ENCODE results near the gene NRTN. TPM values are rescaled to one million over a fixed set of nuclear protein-coding genes. Genes with fewer than 3 reads are reported as not detected.
"Not testable (repeated sequence)": the region's sequence is repeated elsewhere in the genome, so short reads cannot be mapped to it uniquely, and the experiment has no call there.

Gene NRTN
- total RNA-seq, 1 donor from 2014 or later: 0.85 TPM

DNA sequence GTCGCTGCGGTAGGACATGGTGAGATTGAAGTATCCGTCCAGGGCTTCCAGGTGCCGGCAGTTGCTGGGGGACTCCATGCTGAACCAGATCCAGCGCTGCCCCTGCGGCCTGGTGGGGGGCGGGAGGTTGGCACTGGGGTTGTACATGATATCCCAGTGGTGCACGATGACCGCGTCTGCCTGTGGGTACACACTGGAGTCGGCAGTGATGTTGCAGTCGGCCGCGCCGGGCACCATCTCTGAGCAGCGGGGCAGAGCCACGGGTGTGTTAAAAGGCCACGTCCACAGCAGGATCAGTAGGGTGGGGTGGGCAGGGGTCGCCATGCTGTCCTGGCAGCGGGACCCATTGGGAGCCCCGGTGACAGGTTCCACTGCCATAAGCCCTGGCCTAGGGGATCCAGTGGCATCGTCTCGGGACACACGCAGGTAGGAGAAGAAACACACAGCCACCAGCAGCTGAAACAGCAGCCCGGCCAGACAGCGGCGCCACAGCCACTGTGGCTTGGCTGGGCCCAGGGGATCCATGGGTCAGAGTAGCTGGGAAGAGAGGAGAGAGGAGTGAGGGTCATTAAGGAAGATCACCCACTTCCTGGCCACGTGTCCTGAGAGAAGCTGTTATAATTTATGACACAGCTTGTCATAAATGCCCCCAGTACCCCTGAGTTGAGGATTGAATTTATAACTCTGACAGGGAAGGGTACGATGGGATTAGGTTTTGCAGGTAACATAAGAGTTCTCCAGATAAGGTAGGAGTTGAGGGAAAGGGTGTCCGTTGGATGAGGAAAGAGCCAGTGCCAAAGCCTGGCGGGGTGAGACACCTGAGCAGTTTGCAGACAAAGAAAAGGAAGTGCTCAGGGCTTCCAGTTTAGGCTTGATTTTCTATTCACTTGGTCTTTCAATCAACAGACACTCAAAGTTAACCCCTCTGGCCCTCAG lies 62.6 kb downstream of the NRTN start:
- intact Hi-C loops (cut with DNase I): no loop called here
- TF ChIP-seq, protein P1, sequence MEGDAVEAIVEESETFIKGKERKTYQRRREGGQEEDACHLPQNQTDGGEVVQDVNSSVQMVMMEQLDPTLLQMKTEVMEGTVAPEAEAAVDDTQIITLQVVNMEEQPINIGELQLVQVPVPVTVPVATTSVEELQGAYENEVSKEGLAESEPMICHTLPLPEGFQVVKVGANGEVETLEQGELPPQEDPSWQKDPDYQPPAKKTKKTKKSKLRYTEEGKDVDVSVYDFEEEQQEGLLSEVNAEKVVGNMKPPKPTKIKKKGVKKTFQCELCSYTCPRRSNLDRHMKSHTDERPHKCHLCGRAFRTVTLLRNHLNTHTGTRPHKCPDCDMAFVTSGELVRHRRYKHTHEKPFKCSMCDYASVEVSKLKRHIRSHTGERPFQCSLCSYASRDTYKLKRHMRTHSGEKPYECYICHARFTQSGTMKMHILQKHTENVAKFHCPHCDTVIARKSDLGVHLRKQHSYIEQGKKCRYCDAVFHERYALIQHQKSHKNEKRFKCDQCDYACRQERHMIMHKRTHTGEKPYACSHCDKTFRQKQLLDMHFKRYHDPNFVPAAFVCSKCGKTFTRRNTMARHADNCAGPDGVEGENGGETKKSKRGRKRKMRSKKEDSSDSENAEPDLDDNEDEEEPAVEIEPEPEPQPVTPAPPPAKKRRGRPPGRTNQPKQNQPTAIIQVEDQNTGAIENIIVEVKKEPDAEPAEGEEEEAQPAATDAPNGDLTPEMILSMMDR (IDR thresholded peaks at IDR 0.05): no peak
- Histone ChIP-seq H3K9me3 (no peaks in the 10 kb centered on the region), H3K4me1 (no peaks in the 10 kb centered on the region), H3K27me3 (no peaks in the 10 kb centered on the region), H3K27ac (no peak overlapping the region), H3K36me3 (no peaks in the 10 kb centered on the region), H3K4me3 (no peak overlapping the region)
- DNase-seq (ENCODE audit: low spot score in 2 of 2): no peak

DNA sequence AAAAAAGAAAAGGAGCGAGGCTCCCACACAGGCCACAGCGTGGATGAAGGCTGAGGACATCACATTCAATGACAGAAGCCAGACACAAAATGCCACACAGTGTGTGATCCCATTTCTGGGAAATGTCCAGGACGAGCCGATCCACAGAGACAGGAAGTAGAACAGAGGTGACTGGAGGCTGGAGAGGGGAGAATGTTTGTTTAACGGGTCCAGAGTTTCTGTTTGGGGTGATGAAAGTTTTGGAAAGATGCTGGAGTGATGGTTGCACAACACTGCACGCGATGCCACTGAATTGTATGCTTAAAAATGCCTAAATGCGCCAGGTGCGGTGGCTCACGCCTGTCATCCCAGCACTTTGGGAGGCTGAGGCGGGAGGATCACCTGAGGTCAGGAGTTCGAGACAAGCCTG lies 66.1 kb downstream of the NRTN start:
- H3K4me3 ChIP-seq: no peak overlapping the region
- no peak for DNase-seq (ENCODE audit: low spot score in 2 of 2)
- no peak overlapping the region for H3K27ac ChIP-seq
- intact Hi-C loops (cut with DNase I): no loop called here
- no peaks in the 10 kb centered on the region for H3K36me3 ChIP-seq
- H3K27me3 ChIP-seq: no peaks in the 10 kb centered on the region
- H3K9me3 ChIP-seq: no peaks in the 10 kb centered on the region
- H3K4me1 ChIP-seq: no peaks in the 10 kb centered on the region
- TF ChIP-seq, protein P1 (IDR thresholded peaks at IDR 0.05): no peak

DNA sequence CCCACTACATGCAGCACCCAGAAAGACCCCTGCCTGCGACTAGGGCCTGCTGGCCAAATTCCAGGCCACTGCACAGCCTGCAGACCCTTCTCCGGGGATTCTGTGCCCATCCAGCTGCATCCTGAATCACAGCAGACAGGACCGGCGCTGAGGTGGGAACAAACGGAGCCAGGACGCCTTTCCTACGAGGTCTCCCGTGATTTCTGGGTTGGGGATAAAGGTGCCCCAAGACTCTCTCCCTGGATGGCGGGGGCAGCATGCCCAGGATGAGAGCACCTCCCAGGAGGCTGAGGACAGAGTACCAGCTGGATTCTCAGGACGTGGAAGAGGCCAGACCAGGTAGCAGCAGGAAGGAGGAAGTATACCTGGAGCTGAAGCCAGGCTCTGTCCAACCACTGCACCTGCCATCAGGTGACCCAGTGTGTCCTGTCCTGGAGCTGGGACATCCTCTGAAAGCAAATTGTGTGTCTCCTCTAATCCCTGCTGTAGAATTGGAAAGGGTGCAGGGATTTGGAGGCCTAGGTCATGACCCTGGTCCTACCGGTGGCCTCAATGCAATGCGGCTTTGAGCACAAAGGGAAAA lies 68.8 kb downstream of the NRTN start:
- no peaks in the 10 kb centered on the region for H3K4me1 ChIP-seq
- H3K27me3 ChIP-seq: no peaks in the 10 kb centered on the region
- no peak overlapping the region for H3K4me3 ChIP-seq
- H3K9me3 ChIP-seq: no peaks in the 10 kb centered on the region
- DNase-seq (ENCODE audit: low spot score in 2 of 2): no peak
- intact Hi-C loops (cut with DNase I): no loop called here
- H3K27ac ChIP-seq: no peak overlapping the region
- no peaks in the 10 kb centered on the region for H3K36me3 ChIP-seq
- TF ChIP-seq, protein P1 (IDR thresholded peaks at IDR 0.05): no peak

DNA sequence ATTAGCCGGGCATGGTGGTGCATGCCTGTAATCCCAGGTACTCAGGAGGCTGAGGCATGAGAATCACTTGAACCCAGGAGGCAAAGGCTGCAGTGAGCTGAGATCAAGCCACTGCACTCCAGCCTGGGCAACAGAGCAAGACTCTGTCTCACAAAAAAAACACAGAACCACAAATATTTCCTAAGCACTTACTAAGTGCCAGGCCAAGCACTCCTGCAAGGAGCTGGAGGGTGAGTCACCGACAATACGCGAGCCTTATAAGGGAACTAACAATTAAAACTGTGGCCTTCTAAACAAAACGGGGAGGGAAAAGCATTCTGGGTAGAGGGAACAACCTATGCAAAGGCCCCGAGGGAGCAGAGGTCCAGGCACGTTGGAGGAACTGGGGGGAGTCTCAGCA lies 69.6 kb downstream of the NRTN start:
- H3K27me3 ChIP-seq; H3K36me3 ChIP-seq; intact Hi-C loops (cut with DNase I); H3K9me3 ChIP-seq; DNase-seq (ENCODE audit: low spot score in 2 of 2); H3K27ac ChIP-seq; H3K4me3 ChIP-seq; H3K4me1 ChIP-seq: not testable (repeated sequence)

DNA sequence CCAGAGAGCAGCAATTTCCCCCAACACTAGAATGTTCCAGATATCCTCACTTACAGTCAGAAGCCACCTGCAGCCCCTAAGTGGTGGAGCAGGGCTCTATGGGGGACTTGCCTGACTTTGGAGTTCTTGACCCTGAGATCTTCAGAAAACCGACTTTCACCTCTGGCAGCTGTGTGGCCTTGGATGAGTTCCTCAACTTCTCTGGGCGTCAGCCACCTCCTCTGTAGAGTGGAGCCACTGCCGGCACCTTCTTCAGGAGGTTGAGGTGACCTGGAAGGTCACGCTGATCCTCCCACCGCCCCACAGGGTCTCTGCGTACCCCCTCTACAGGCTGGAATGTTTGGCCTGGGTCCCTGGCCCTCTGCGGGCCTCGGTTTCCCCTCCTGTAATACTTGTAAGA lies 72.6 kb downstream of the NRTN start:
- peaks cover 0 to 4% of the 10 kb centered on the region in 2 donors for H3K4me1 ChIP-seq
- H3K27ac ChIP-seq: no peak overlapping the region
- no peak overlapping the region for H3K4me3 ChIP-seq
- H3K36me3 ChIP-seq: no peaks in the 10 kb centered on the region
- intact Hi-C loops (cut with DNase I): no loop called here
- H3K27me3 ChIP-seq: peaks cover 3% of the 10 kb centered on the region
- no peaks in the 10 kb centered on the region for H3K9me3 ChIP-seq
- TF ChIP-seq, protein P1 (IDR thresholded peaks at IDR 0.05): no peak
- no peak for DNase-seq (ENCODE audit: low spot score in 2 of 2)

DNA sequence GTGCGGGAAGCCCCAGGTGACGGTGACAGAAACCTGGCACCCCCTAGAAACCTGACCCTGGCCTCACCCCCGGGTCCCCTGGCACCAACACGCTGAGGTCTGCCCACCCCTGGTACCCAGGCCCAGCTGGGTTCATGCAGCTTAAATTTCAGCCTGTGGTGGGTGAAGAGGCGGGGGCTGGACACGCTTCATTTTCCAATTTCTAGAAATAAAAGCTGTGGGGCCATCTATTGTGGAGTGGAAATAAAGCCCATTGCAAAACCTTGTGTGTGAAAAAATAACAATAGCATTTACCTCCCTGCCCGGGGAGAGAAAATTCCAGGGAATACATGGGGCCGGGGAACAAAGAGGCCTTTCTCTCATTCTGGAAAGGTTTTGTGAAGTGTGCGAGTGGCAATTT lies 73.0 kb downstream of the NRTN start:
- intact Hi-C loops (cut with DNase I): no loop called here
- Histone ChIP-seq H3K4me1 (peaks cover 0 to 4% of the 10 kb centered on the region in 2 donors), H3K4me3 (no peak overlapping the region), H3K36me3 (no peaks in the 10 kb centered on the region), H3K27ac (no peak overlapping the region), H3K27me3 (peaks cover 3% of the 10 kb centered on the region), H3K9me3 (no peaks in the 10 kb centered on the region)
- TF ChIP-seq, protein P1 (IDR thresholded peaks at IDR 0.05): no peak
- no peak for DNase-seq (ENCODE audit: low spot score in 2 of 2)
